Heart left ventricle (tissue), 13 donors: Measurements from ENCODE around the gene TECR.

Source experiments
- POLR2A ChIP-seq, 2 donors: fragments of 450-650 bp; IDR thresholded peaks; one replicate each; pipeline ENCODE4 v1.6.1; 2017; ENCODE audit warnings: antibody characterized with exemption in 2 of 2, mild to moderate bottlenecking in 2 of 2, moderate library complexity in 2 of 2
- TF ChIP-seq, protein P1 (sequence below), 12 donors: fragments of 200-600 bp; sonication (generic) in 4 of 12; IDR thresholded peaks; one replicate each; pipeline versions ENCODE4 v1.5.0 to v1.8.0; 2018 to 2022; ENCODE audit warnings: antibody characterized with exemption in 12 of 12, mild to moderate bottlenecking in 5 of 12
- donor health status: ischemic (EF 13 %, LVEDD 7.1; RV severe dilation, severe dysfunction).
- donor health status: DM: no; HTN: yes; CAD: no.
- donor health status: DM: no; HTN: no; CAD: no.
- donor health status: ischemic (EF 25% LVEDD 6.9; RV normal size, moderate dysfunction).
- donor health status: ischemic (EF 25% LVEDD 5.7; RV mildly dilated, moderate dysfunction).
- donor health status: ischemic (EF 35%, LVEDD 5.7; RV mildly dilated, moderate dysfunction).
- donor health status: nonischemic (EF 11% LVEDD 7.7; RV severe dilation, severe dysfunction).
- donor health status: DM: yes; HTN: yes; CAD: no.
- donor health status: PGD.
- donor health status: ischemic (EF 29% LVEDD 5.4; RV normal size, mild dysfunction).
- donor health status: nonischemic (EF 23%, LVEDD 6.1; RV moderate dilation, normal function).

GRCh38 chr19:14558370-14559066 lies 29.1 kb downstream of the TECR start:
- TF ChIP-seq POLR2A (IDR thresholded peaks at IDR 0.05) = no peak
- TF ChIP-seq, protein P1, sequence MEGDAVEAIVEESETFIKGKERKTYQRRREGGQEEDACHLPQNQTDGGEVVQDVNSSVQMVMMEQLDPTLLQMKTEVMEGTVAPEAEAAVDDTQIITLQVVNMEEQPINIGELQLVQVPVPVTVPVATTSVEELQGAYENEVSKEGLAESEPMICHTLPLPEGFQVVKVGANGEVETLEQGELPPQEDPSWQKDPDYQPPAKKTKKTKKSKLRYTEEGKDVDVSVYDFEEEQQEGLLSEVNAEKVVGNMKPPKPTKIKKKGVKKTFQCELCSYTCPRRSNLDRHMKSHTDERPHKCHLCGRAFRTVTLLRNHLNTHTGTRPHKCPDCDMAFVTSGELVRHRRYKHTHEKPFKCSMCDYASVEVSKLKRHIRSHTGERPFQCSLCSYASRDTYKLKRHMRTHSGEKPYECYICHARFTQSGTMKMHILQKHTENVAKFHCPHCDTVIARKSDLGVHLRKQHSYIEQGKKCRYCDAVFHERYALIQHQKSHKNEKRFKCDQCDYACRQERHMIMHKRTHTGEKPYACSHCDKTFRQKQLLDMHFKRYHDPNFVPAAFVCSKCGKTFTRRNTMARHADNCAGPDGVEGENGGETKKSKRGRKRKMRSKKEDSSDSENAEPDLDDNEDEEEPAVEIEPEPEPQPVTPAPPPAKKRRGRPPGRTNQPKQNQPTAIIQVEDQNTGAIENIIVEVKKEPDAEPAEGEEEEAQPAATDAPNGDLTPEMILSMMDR (IDR thresholded peaks at IDR 0.05) = no peak
